ENCODE measurements around the gene ZNRF2.

Gene ZNRF2

GRCh38 chr7:30405179-30405578 lies 120.8 kb downstream of the ZNRF2 start:
- H2AFZ ChIP-seq (ENCODE audit: low read length): no peak overlapping the region
- no peaks in the 10 kb centered on the region for H3K79me2 ChIP-seq (ENCODE audit: low read length)
- no peaks in the 10 kb centered on the region for H3K9me2 ChIP-seq (replicated peaks; ENCODE audit: insufficient read depth, low read length)
- no peak for DNase-seq
- H3K4me2 ChIP-seq (ENCODE audit: low read depth, low read length): no peak overlapping the region
- no peak overlapping the region for H3K4me3 ChIP-seq (ENCODE audit: low read length)
- H3K4me1 ChIP-seq (ENCODE audit: low read length): peaks cover 16% of the 10 kb centered on the region
- no peak overlapping the region for H3K27ac ChIP-seq (ENCODE audit: low read length)
- TF ChIP-seq CTCF (IDR thresholded peaks at IDR 0.05; ENCODE audit: low read length): no peak
- no peak for TF ChIP-seq EZH2phosphoT487 (IDR thresholded peaks at IDR 0.05; ENCODE audit: low read length)
- no peak for TF ChIP-seq EZH2 (optimal IDR thresholded peaks at IDR 0.05; ENCODE audit: low read depth, low read length)
- no peaks in the 10 kb centered on the region for H3K9me3 ChIP-seq (replicated peaks; ENCODE audit: insufficient read depth, low read length)
- no peaks in the 10 kb centered on the region for H4K20me1 ChIP-seq (ENCODE audit: insufficient read depth, low read length)
- H3K9ac ChIP-seq (ENCODE audit: low read length): no peak overlapping the region
- H3K36me3 ChIP-seq (replicated peaks; ENCODE audit: insufficient read depth, low read length): no peaks in the 10 kb centered on the region
- no peaks in the 10 kb centered on the region for H3K27me3 ChIP-seq (replicated peaks; ENCODE audit: insufficient read depth, low read length)
- H3F3A ChIP-seq (ENCODE audit: insufficient read depth, low read length): no peaks in the 10 kb centered on the region

GRCh38 chr7:30406664-30407425 lies 122.4 kb downstream of the ZNRF2 start:
- Histone ChIP-seq H3K9me2 (replicated peaks; ENCODE audit: insufficient read depth, low read length) (no peaks in the 10 kb centered on the region), H3K9me3 (replicated peaks; ENCODE audit: insufficient read depth, low read length) (no peaks in the 10 kb centered on the region), H2AFZ (ENCODE audit: low read length) (no peak overlapping the region), H3K27ac (ENCODE audit: low read length) (no peak overlapping the region), H3K4me3 (ENCODE audit: low read length) (no peak overlapping the region), H3F3A (ENCODE audit: insufficient read depth, low read length) (no peaks in the 10 kb centered on the region), H3K36me3 (replicated peaks; ENCODE audit: insufficient read depth, low read length) (no peaks in the 10 kb centered on the region), H4K20me1 (ENCODE audit: insufficient read depth, low read length) (no peaks in the 10 kb centered on the region), H3K4me2 (ENCODE audit: low read depth, low read length) (no peak overlapping the region), H3K79me2 (ENCODE audit: low read length) (no peaks in the 10 kb centered on the region), H3K4me1 (ENCODE audit: low read length) (peaks cover 9% of the 10 kb centered on the region), H3K27me3 (replicated peaks; ENCODE audit: insufficient read depth, low read length) (no peaks in the 10 kb centered on the region), H3K9ac (ENCODE audit: low read length) (no peak overlapping the region)
- DNase-seq: no peak
- TF ChIP-seq EZH2 (optimal IDR thresholded peaks at IDR 0.05; ENCODE audit: low read depth, low read length) (no peak), EZH2phosphoT487 (IDR thresholded peaks at IDR 0.05; ENCODE audit: low read length) (no peak), CTCF (IDR thresholded peaks at IDR 0.05; ENCODE audit: low read length) (no peak)

GRCh38 chr7:30411173-30411572 lies 126.8 kb downstream of the ZNRF2 start:
- no peak overlapping the region for H3K27ac ChIP-seq (ENCODE audit: low read length)

More at GRCh38 chr7:30411173-30411572, 126.8 kb downstream of the ZNRF2 start:
- Histone ChIP-seq H3K9me2 (replicated peaks; ENCODE audit: insufficient read depth, low read length) (no peaks in the 10 kb centered on the region), H3K36me3 (replicated peaks; ENCODE audit: insufficient read depth, low read length) (no peaks in the 10 kb centered on the region), H3K4me1 (ENCODE audit: low read length) (peaks cover 12% of the 10 kb centered on the region), H3K9me3 (replicated peaks; ENCODE audit: insufficient read depth, low read length) (no peaks in the 10 kb centered on the region), H3F3A (ENCODE audit: insufficient read depth, low read length) (no peaks in the 10 kb centered on the region), H3K4me3 (ENCODE audit: low read length) (no peak overlapping the region), H3K27me3 (replicated peaks; ENCODE audit: insufficient read depth, low read length) (no peaks in the 10 kb centered on the region), H3K79me2 (ENCODE audit: low read length) (no peaks in the 10 kb centered on the region), H3K9ac (ENCODE audit: low read length) (no peak overlapping the region), H3K4me2 (ENCODE audit: low read depth, low read length) (no peak overlapping the region), H2AFZ (ENCODE audit: low read length) (no peak overlapping the region), H4K20me1 (ENCODE audit: insufficient read depth, low read length) (no peaks in the 10 kb centered on the region)
- TF ChIP-seq EZH2 (optimal IDR thresholded peaks at IDR 0.05; ENCODE audit: low read depth, low read length): no peak
- no peak for TF ChIP-seq EZH2phosphoT487 (IDR thresholded peaks at IDR 0.05; ENCODE audit: low read length)
- no peak for TF ChIP-seq CTCF (IDR thresholded peaks at IDR 0.05; ENCODE audit: low read length)
- DNase-seq: no peak
